HepG2 (cell line): ENCODE results near the gene PDK2. TPM values are rescaled to one million over a fixed set of nuclear protein-coding genes. Genes with fewer than 3 reads are reported as not detected.

Experiments used
- ATAC-seq: fragments of 200-7000 bp; cut with Tn5 transposase; 3 replicates; pipeline ENCODE4 v1.9.1; 2020; ENCODE audit warnings: mild to moderate bottlenecking, moderate library complexity
- BruUV-seq: library from RNA; stranded (reverse); fragments of 400-500 nt; replicated peaks from 2 replicates; lab custom pipeline; 2021; lab: Mats Ljungman, UMichigan
- CTCF ChIA-PET: fragments of 300-600 bp; formaldehyde crosslinking; extraction: SDS; loops from one replicate; lab custom pipeline; 2021; ENCODE audit warnings: low total read pairs, inconsistent platforms, low intra/inter-chr PET ratio; lab: Yijun Ruan, JAX
- POLR2A ChIA-PET: fragments of 350-600 bp; sonication (Branson Sonifier 250); formaldehyde crosslinking; loops from one replicate; lab custom pipeline; 2020; ENCODE audit warnings: antibody characterized with exemption, inconsistent platforms; lab: Yijun Ruan, JAX
- DNase-seq: peaks from one replicate; pipeline ENCODE4 v3.0.0-alpha.2; 2015; ENCODE audit warnings: low spot score
- FAIRE-seq: peaks from 3 replicates; lab custom pipeline; 2011; peaks lifted over from hg19 to GRCh38; lab: Jason Lieb, UNC
- H2AFZ ChIP-seq: one replicate; pipeline ENCODE4 v1.6.1; 2011; ENCODE audit warnings: low read length, inconsistent platforms
- H3K27ac ChIP-seq: fragments of 300-600 bp; 3 replicates; pipeline ENCODE4 v1.8.0; 2011; ENCODE audit warnings: mixed run types, mild to moderate bottlenecking, mixed read lengths, low read length, inconsistent platforms; ENCODE audit not compliant: insufficient read depth; ENCODE audit errors: extremely low read length
- H3K27me3 ChIP-seq, 2 experiments: fragments of 200-600 bp in 1 of 2; 2 replicates in 1 of 2; 3 replicates in 1 of 2; pipeline versions ENCODE4 v1.6.0 to v1.8.0; 2011; ENCODE audit warnings: low read length in 2 of 2, mild to moderate bottlenecking in 2 of 2, moderate library complexity in 2 of 2, inconsistent platforms in 1 of 2; ENCODE audit not compliant: insufficient read depth in 2 of 2, control insufficient read depth in 1 of 2
- H3K36me3 ChIP-seq, 2 experiments: fragments of 200-600 bp in 1 of 2; replicated peaks in 1 of 2; 2 replicates in 1 of 2; 3 replicates in 1 of 2; pipeline versions ENCODE4 v1.5.1 to v1.8.0; 2011; ENCODE audit warnings: low read length in 2 of 2, inconsistent platforms in 1 of 2; ENCODE audit not compliant: insufficient read depth in 2 of 2, control insufficient read depth in 1 of 2
- H3K4me1 ChIP-seq: 2 replicates; pipeline ENCODE4 v1.5.1; 2012; ENCODE audit warnings: low read length, inconsistent platforms; ENCODE audit not compliant: insufficient read depth
- H3K4me2 ChIP-seq: 2 replicates; pipeline ENCODE4 v1.6.0; 2011; ENCODE audit warnings: low read depth, low read length, inconsistent platforms
- H3K4me3 ChIP-seq, 3 experiments: fragments of 200-600 bp in 1 of 3; sonication (generic), shearing (Covaris generic) in 1 of 3; replicated peaks in 1 of 3; 2 replicates each; pipeline ENCODE4 v1.5.1; 2011 to 2016; ENCODE audit warnings: low read length in 3 of 3, inconsistent platforms in 2 of 3, low read depth in 2 of 3, mild to moderate bottlenecking in 2 of 3, control low read depth in 1 of 3, mixed read lengths in 1 of 3; ENCODE audit not compliant: insufficient read depth in 1 of 3
- H3K79me2 ChIP-seq: one replicate; pipeline ENCODE4 v1.6.1; 2011; ENCODE audit warnings: low read length, inconsistent platforms; ENCODE audit not compliant: insufficient read depth
- H3K9ac ChIP-seq: 2 replicates; pipeline ENCODE4 v1.6.0; 2011; ENCODE audit warnings: mild to moderate bottlenecking, low read depth, low read length, inconsistent platforms; ENCODE audit not compliant: insufficient read depth
- H3K9me3 ChIP-seq: 2 replicates; pipeline ENCODE4 v1.5.1; 2012; ENCODE audit warnings: mild to moderate bottlenecking, low read length
- H4K20me1 ChIP-seq: 2 replicates; pipeline ENCODE4 v1.6.0; 2011; ENCODE audit warnings: inconsistent platforms, mild to moderate bottlenecking, low read length, moderate library complexity; ENCODE audit not compliant: insufficient read depth
- ATF2 ChIP-seq: sonication (generic); formaldehyde crosslinking; IDR thresholded peaks from 2 replicates; pipeline ENCODE4 v1.4.0; 2020; ENCODE audit warnings: missing genetic modification reagents
- SKIL ChIP-seq: sonication (generic); formaldehyde crosslinking; IDR thresholded peaks from 2 replicates; pipeline ENCODE4 v1.8.0; 2022; ENCODE audit warnings: missing genetic modification reagents, mild to moderate bottlenecking, moderate library complexity, borderline replicate concordance
- ZBTB33 ChIP-seq: sonication (generic); formaldehyde crosslinking; IDR thresholded peaks from 2 replicates; pipeline ENCODE4 v1.4.0; 2020; ENCODE audit warnings: missing genetic modification reagents
- ZBTB42 ChIP-seq: sonication (generic); formaldehyde crosslinking; IDR thresholded peaks from 2 replicates; pipeline ENCODE4 v1.5.0; 2020; ENCODE audit warnings: mild to moderate bottlenecking, missing genetic modification reagents
- ZNF3 ChIP-seq: IDR thresholded peaks from 2 replicates; pipeline ENCODE4 v1.7.0; 2017; ENCODE audit warnings: inconsistent platforms
- ZNF710 ChIP-seq: sonication (generic); formaldehyde crosslinking; IDR thresholded peaks from 2 replicates; pipeline ENCODE4 v1.5.0; 2020; ENCODE audit warnings: mild to moderate bottlenecking, missing genetic modification reagents, borderline replicate concordance
- ZNF746 ChIP-seq: sonication (generic); formaldehyde crosslinking; IDR thresholded peaks from 2 replicates; pipeline ENCODE4 v1.8.0; 2022; ENCODE audit warnings: mild to moderate bottlenecking, missing genetic modification reagents
- ZNF788 ChIP-seq: sonication (generic); formaldehyde crosslinking; IDR thresholded peaks from 2 replicates; pipeline ENCODE4 v1.5.0; 2020; ENCODE audit warnings: mild to moderate bottlenecking, missing genetic modification reagents, borderline replicate concordance
- WGBS: methylation state at CpG from one replicate; pipeline ENCODE4 v1.1.6; 2017; ENCODE audit warnings: low lambda C conversion rate; 5-methylcytosine and 5-hydroxymethylcytosine counted together
- in situ Hi-C: cut with HindIII; loops from 2 replicates; pipeline ENCODE4 v1.10.0; 2017; ENCODE audit warnings: low pct_unique_long_range_greater_than_20kb; ENCODE audit not compliant: extremely low pct_ligation_motif_present
- intact Hi-C: fragments of 100-400 bp; cut with micrococcal nuclease; formaldehyde crosslinking; loops from one replicate; pipeline ENCODE4 v1.10.0; 2022; ENCODE audit not compliant: unreplicated experiment
- polyA plus RNA-seq, 8 experiments: library from polyadenylated mRNA; depleted of rRNA in 3 of 8; stranded (reverse) in 7 of 8; unstranded in 1 of 8; fragments of >200 nt; fragmentation: Illumina TruSeq in 4 of 8; extraction: Trizol in 4 of 8; gene quantifications; 2 replicates each; pipeline versions ENCODE4 v1.2.1 to v1.2.3, GENCODE V29; 2011 to 2016; ENCODE audit warnings: low read depth in 4 of 8, missing spikeins in 1 of 8, mixed read lengths in 1 of 8; ENCODE audit not compliant: insufficient read depth in 1 of 8
- total RNA-seq, 5 experiments: library from RNA; depleted of rRNA; stranded (reverse); fragments of >200 nt; fragmentation: Illumina TruSeq; extraction: Trizol; gene quantifications; 2 replicates each; pipeline ENCODE4 v1.2.3, GENCODE V29; 2016; ENCODE audit warnings: low read depth in 1 of 5

Gene PDK2
- total and polyA plus RNA-seq, 2 of the 13 experiments (the other 11 are each of a cell fraction or from before 2014, with no cell fraction given), result 18.5 to 59.7 TPM

- H3K27ac ChIP-seq, result no peak overlapping the region
- peaks cover 0 to 26% of the 10 kb centered on the region in 2 experiments; a peak in 2 of 5 replicates for H3K27me3 ChIP-seq
- ChIA-PET POLR2A (no interaction called here), CTCF (no interaction called here)
- no peak overlapping the region for H3K4me3 ChIP-seq
- H3K9ac ChIP-seq, result no peak overlapping the region
- H3K36me3 ChIP-seq, result no peaks in the 10 kb centered on the region
- no TSS peak for BruUV-seq
- no peak for ATAC-seq
- H3K79me2 ChIP-seq, result no peaks in the 10 kb centered on the region
- no peaks in the 10 kb centered on the region; the same call in 1 of the 2 replicates for H4K20me1 ChIP-seq
- in situ Hi-C loops, result no loop called here
- no peak for DNase-seq
- 26% methylated on average over 6 of the region's 6 CpGs for WGBS
- no peak for FAIRE-seq
- intact Hi-C loops, result no loop called here
- no peak for TF ChIP-seq ZNF788 (CRISPR knock-in tag)
- TF ChIP-seq ATF2 (CRISPR knock-in tag), result no peak
- no peak for TF ChIP-seq ZNF3
- TF ChIP-seq ZBTB42 (CRISPR knock-in tag), result no peak
- no peak for TF ChIP-seq ZNF746 (CRISPR knock-in tag)
- no peaks in the 10 kb centered on the region for H3K9me3 ChIP-seq
- H3K4me1 ChIP-seq, result no peaks in the 10 kb centered on the region
- no peak overlapping the region for H3K4me2 ChIP-seq
- H2AFZ ChIP-seq, result no peak overlapping the region
Measured at GRCh38 chr17:50074227-50074626, 20.9 kb upstream of the PDK2 start.

GRCh38 chr17:50075446-50076032, 19.6 kb upstream of the PDK2 start:
- Histone ChIP-seq H3K36me3 (no peaks in the 10 kb centered on the region), H3K79me2 (no peaks in the 10 kb centered on the region), H3K27ac (no peak overlapping the region), H3K4me2 (no peak overlapping the region), H3K4me1 (no peaks in the 10 kb centered on the region), H3K9ac (no peak overlapping the region), H4K20me1 (peaks cover 3% of the 10 kb centered on the region; the same call in 1 of the 2 replicates), H3K27me3 (peaks cover 0 to 26% of the 10 kb centered on the region in 2 experiments; a peak in 2 of 5 replicates), H3K4me3 (no peak overlapping the region), H2AFZ (no peak overlapping the region), H3K9me3 (no peaks in the 10 kb centered on the region)
- ChIA-PET CTCF (no interaction called here), POLR2A (no interaction called here)
- ATAC-seq (no peak), FAIRE-seq (no peak), DNase-seq (no peak)
- intact Hi-C loops (no loop called here), in situ Hi-C loops (no loop called here)
- 67% methylated on average over 12 of the region's 16 CpGs for WGBS
- no TSS peak for BruUV-seq
- no peak for TF ChIP-seq SKIL (CRISPR knock-in tag)
- no peak for TF ChIP-seq ZBTB33 (CRISPR knock-in tag)
- TF ChIP-seq ZNF710 (CRISPR knock-in tag), result no peak
